Left forelimb (tissue), 1 donor: ENCODE results near the gene ENDOG.
"Not testable (repeated sequence)": the region's sequence is repeated elsewhere in the genome, so short reads cannot be mapped to it uniquely, and the experiment has no call there.

Source experiments
- DNase-seq: peaks from one replicate; pipeline ENCODE4 v3.0.0-alpha.2; 2018; ENCODE audit warnings: low spot score

ENDOG gene

GRCh38 chr9:128862401-128862851 is 44.1 kb downstream of the ENDOG start:
- no peak for DNase-seq

- peak; percentile 80 for DNase-seq
Observed at GRCh38 chr9:128863647-128864046, 45.3 kb downstream of the ENDOG start.

- no peak for DNase-seq
Observed at GRCh38 chr9:128870128-128870940, 52.0 kb downstream of the ENDOG start.

- not testable (repeated sequence) for DNase-seq
Observed at GRCh38 chr9:128870941-128871265, 52.6 kb downstream of the ENDOG start.
